ENCODE measurements around the gene SPIRE2.
"Not testable (repeated sequence)": the region's sequence is repeated elsewhere in the genome, so short reads cannot be mapped to it uniquely, and the experiment has no call there.

DNA sequence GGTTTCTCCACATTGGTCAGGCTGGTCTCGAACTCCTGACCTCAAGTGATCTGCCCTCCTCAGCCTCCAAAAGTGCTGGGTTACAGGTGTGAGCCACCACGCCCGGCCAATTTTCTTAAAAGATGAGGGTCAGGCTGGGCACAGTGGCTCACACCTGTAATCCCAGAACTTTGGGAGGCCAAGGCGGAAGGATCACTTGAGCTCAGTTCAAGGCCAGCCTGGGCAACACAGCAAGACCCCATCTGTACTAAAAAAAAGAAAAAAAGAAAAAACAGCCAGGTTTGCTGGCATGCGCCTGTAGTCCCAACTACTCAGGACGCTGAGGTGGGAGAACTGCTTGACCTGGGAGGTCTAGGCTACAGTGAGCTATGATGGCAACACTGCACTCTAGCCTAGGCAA lies 44.3 kb upstream of the SPIRE2 start:
- TF ChIP-seq EZH2 (IDR thresholded peaks at IDR 0.05; ENCODE audit: insufficient read depth, poor library complexity, severe bottlenecking); EZH2phosphoT487 (IDR thresholded peaks at IDR 0.05; ENCODE audit: insufficient read depth, low read depth): not testable (repeated sequence)
